DOHH2 (cell line): ENCODE results near the gene CKM.

Experiments
- EZH2phosphoT487 ChIP-seq: fragments of 200-600 bp; sonication (generic); IDR thresholded peaks from 2 replicates; pipeline ENCODE4 v1.6.1; 2017; ENCODE audit warnings: borderline replicate concordance, mild to moderate bottlenecking, antibody characterized with exemption, low read length, moderate library complexity, mixed read lengths
- TF ChIP-seq, protein P1 (sequence below): fragments of 200-600 bp; sonication (generic); IDR thresholded peaks from one replicate; pipeline ENCODE4 v1.5.1; 2014; ENCODE audit warnings: antibody characterized with exemption, mild to moderate bottlenecking, low read depth, low read length; ENCODE audit not compliant: poor library complexity, severe bottlenecking

DNA sequence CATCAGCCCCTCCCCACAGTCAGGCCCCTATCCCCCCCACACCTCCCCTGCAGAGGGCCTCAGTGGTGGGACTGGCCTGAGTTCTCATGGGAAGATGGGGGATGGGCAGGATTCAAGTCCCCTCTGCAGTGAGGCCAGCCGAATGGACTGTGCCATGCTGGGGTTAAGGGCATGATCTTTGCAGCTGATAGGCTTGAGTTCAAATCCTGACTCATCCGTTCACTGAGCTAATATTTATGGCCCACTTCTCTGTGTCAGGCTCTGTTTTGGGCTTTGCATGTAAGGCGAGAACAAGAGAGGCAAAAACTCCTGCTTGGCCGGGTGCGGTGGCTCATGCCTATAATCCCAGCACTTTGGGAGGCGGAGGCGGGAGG is 51.0 kb downstream of the CKM start:
- TF ChIP-seq, protein P1, sequence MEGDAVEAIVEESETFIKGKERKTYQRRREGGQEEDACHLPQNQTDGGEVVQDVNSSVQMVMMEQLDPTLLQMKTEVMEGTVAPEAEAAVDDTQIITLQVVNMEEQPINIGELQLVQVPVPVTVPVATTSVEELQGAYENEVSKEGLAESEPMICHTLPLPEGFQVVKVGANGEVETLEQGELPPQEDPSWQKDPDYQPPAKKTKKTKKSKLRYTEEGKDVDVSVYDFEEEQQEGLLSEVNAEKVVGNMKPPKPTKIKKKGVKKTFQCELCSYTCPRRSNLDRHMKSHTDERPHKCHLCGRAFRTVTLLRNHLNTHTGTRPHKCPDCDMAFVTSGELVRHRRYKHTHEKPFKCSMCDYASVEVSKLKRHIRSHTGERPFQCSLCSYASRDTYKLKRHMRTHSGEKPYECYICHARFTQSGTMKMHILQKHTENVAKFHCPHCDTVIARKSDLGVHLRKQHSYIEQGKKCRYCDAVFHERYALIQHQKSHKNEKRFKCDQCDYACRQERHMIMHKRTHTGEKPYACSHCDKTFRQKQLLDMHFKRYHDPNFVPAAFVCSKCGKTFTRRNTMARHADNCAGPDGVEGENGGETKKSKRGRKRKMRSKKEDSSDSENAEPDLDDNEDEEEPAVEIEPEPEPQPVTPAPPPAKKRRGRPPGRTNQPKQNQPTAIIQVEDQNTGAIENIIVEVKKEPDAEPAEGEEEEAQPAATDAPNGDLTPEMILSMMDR: no peak
- no peak for TF ChIP-seq EZH2phosphoT487
